H1 (cell line): Measurements from ENCODE around the gene ANAPC1. TPM values are rescaled to one million over a fixed set of nuclear protein-coding genes. Genes with fewer than 3 reads are reported as not detected.
"Not testable (repeated sequence)": the region's sequence is repeated elsewhere in the genome, so short reads cannot be mapped to it uniquely, and the experiment has no call there.

ENCODE experiments used
- CTCF ChIA-PET: fragments of 300-600 bp; sonication (Branson Sonifier 250); formaldehyde crosslinking; loops from one replicate; lab custom pipeline; 2021; ENCODE audit not compliant: partially characterized antibody; lab: Charles Lee
- POLR2A ChIA-PET: fragments of 300-600 bp; sonication (Branson Sonifier 250); formaldehyde crosslinking; loops from one replicate; lab custom pipeline; 2021; ENCODE audit warnings: inconsistent platforms; ENCODE audit not compliant: partially characterized antibody; lab: Charles Lee
- DNase-seq, 2 experiments: peaks; one replicate each; pipeline versions ENCODE4 v3.0.0 to v3.0.0-alpha.2; 2010 to 2022; ENCODE audit warnings: low spot score in 2 of 2, low read depth in 1 of 2, mixed read lengths in 1 of 2
- FAIRE-seq: peaks from 2 replicates; lab custom pipeline; 2011; peaks lifted over from hg19 to GRCh38; lab: Jason Lieb, UNC
- H2AFZ ChIP-seq: 2 replicates; pipeline ENCODE4 v1.8.1; 2012; ENCODE audit warnings: low read length, inconsistent platforms
- H2AK5ac ChIP-seq: 2 replicates; pipeline ENCODE4 v1.6.1; 2013; ENCODE audit warnings: low read depth, low read length
- H2BK120ac ChIP-seq: replicated peaks from 2 replicates; pipeline ENCODE3; 2013; ENCODE audit warnings: low read depth, low read length, inconsistent platforms
- H2BK12ac ChIP-seq: 2 replicates; pipeline ENCODE4 v1.6.1; 2013; ENCODE audit warnings: low read depth, low read length
- H2BK15ac ChIP-seq: 2 replicates; pipeline ENCODE4 v1.6.1; 2013; ENCODE audit warnings: low read length
- H2BK20ac ChIP-seq: 2 replicates; pipeline ENCODE4 v1.6.1; 2013; ENCODE audit warnings: low read length
- H2BK5ac ChIP-seq: 2 replicates; pipeline ENCODE4 v1.6.1; 2013; ENCODE audit warnings: low read depth, low read length
- H3K14ac ChIP-seq: 2 replicates; pipeline ENCODE4 v1.6.1; 2013; ENCODE audit warnings: inconsistent platforms; ENCODE audit not compliant: insufficient read length
- H3K18ac ChIP-seq: 2 replicates; pipeline ENCODE4 v1.6.1; 2013; ENCODE audit warnings: low read length; ENCODE audit errors: extremely low read depth
- H3K23ac ChIP-seq: 2 replicates; pipeline ENCODE4 v1.6.1; 2013; ENCODE audit warnings: inconsistent platforms; ENCODE audit not compliant: insufficient read length
- H3K23me2 ChIP-seq: 2 replicates; pipeline ENCODE4 v1.6.1; 2013; ENCODE audit warnings: low read depth, low read length
- H3K27ac ChIP-seq: 2 replicates; pipeline ENCODE4 v1.6.1; 2011; ENCODE audit warnings: low read depth, low read length, inconsistent platforms
- H3K27me3 ChIP-seq, 4 experiments: replicated peaks in 1 of 4; 1 replicate in 1 of 4; 2 replicates in 3 of 4; pipeline versions ENCODE4 v1.6.1 to v1.8.1; 2011 to 2013; ENCODE audit warnings: low read length in 3 of 4, mild to moderate bottlenecking in 3 of 4, inconsistent platforms in 2 of 4, mixed read lengths in 2 of 4, moderate library complexity in 1 of 4; ENCODE audit not compliant: control insufficient read depth in 3 of 4, insufficient read depth in 3 of 4; ENCODE audit errors: extremely low read depth in 1 of 4
- H3K36me3 ChIP-seq, 4 experiments: 2 replicates each; pipeline versions ENCODE4 v1.6.1 to v1.8.1; 2011 to 2013; ENCODE audit warnings: mild to moderate bottlenecking in 4 of 4, low read length in 3 of 4, moderate library complexity in 2 of 4, control low read depth in 1 of 4, inconsistent platforms in 1 of 4; ENCODE audit not compliant: insufficient read depth in 4 of 4, control insufficient read depth in 2 of 4
- H3K4ac ChIP-seq: replicated peaks from 2 replicates; pipeline ENCODE3; 2013; ENCODE audit warnings: low read length, low read depth, mixed read lengths, inconsistent platforms; ENCODE audit not compliant: insufficient read length
- H3K4me1 ChIP-seq, 4 experiments: replicated peaks in 1 of 4; 1 replicate in 1 of 4; 2 replicates in 3 of 4; pipeline versions ENCODE4 v1.6.1 to v1.8.1; 2011 to 2013; ENCODE audit warnings: low read length in 3 of 4, inconsistent platforms in 2 of 4, mixed read lengths in 1 of 4; ENCODE audit not compliant: insufficient read depth in 4 of 4, control insufficient read depth in 3 of 4
- H3K4me2 ChIP-seq, 2 experiments: 2 replicates each; pipeline versions ENCODE4 v1.6.1 to v1.8.1; 2011 to 2013; ENCODE audit warnings: low read depth in 2 of 2, low read length in 2 of 2, control low read depth in 1 of 2, inconsistent platforms in 1 of 2, mild to moderate bottlenecking in 1 of 2; ENCODE audit not compliant: insufficient read depth in 1 of 2
- H3K4me3 ChIP-seq, 4 experiments: fragments of 200-600, 300-600 bp in 1 of 4; sonication (generic), shearing (Covaris generic), sonication (Bioruptor Twin) in 1 of 4; 2 replicates each; pipeline versions ENCODE4 v1.5.1 to v1.8.1; 2011 to 2016; ENCODE audit warnings: low read length in 4 of 4, low read depth in 3 of 4, control low read depth in 2 of 4, inconsistent platforms in 2 of 4, mild to moderate bottlenecking in 2 of 4, mixed read lengths in 1 of 4, moderate library complexity in 1 of 4; ENCODE audit not compliant: insufficient read depth in 2 of 4; ENCODE audit errors: extremely low read depth in 1 of 4
- H3K56ac ChIP-seq: replicated peaks from 2 replicates; pipeline ENCODE3; 2013; ENCODE audit warnings: low read depth, mild to moderate bottlenecking, mixed read lengths, low read length, inconsistent platforms; ENCODE audit not compliant: insufficient read length
- H3K79me1 ChIP-seq: 2 replicates; pipeline ENCODE4 v1.6.1; 2013; ENCODE audit warnings: low read depth, low read length, control low read depth
- H3K79me2 ChIP-seq, 2 experiments: 2 replicates each; pipeline versions ENCODE4 v1.6.1 to v1.8.1; 2012 to 2013; ENCODE audit warnings: low read length in 2 of 2, mild to moderate bottlenecking in 2 of 2, inconsistent platforms in 1 of 2; ENCODE audit not compliant: insufficient read depth in 2 of 2, control insufficient read depth in 1 of 2
- H3K9ac ChIP-seq, 4 experiments: replicated peaks in 1 of 4; 1 replicate in 1 of 4; 2 replicates in 3 of 4; pipeline versions ENCODE4 v1.6.1 to v1.8.1; 2011 to 2013; ENCODE audit warnings: low read depth in 3 of 4, low read length in 3 of 4, control low read depth in 2 of 4, mild to moderate bottlenecking in 2 of 4, moderate library complexity in 2 of 4, inconsistent platforms in 1 of 4; ENCODE audit errors: extremely low read depth in 1 of 4
- H3K9me3 ChIP-seq, 2 experiments: 2 replicates each; pipeline versions ENCODE4 v1.6.1 to v1.8.1; 2012 to 2013; ENCODE audit warnings: mild to moderate bottlenecking in 2 of 2, moderate library complexity in 2 of 2, control low read depth in 1 of 2, inconsistent platforms in 1 of 2, low read depth in 1 of 2, low read length in 1 of 2, mixed read lengths in 1 of 2; ENCODE audit not compliant: insufficient read depth in 2 of 2
- H4K20me1 ChIP-seq, 2 experiments: replicated peaks in 1 of 2; 2 replicates each; pipeline versions ENCODE3 to v1.8.1; 2011 to 2013; ENCODE audit warnings: inconsistent platforms in 2 of 2, low read length in 2 of 2, mild to moderate bottlenecking in 1 of 2; ENCODE audit not compliant: insufficient read depth in 2 of 2, control insufficient read depth in 1 of 2
- H4K5ac ChIP-seq: 2 replicates; pipeline ENCODE4 v1.6.1; 2013; ENCODE audit warnings: low read length, low read depth, mixed read lengths, inconsistent platforms; ENCODE audit not compliant: insufficient read length
- H4K8ac ChIP-seq: 2 replicates; pipeline ENCODE4 v1.8.0; 2013; ENCODE audit warnings: mild to moderate bottlenecking, moderate library complexity, low read length, inconsistent platforms; ENCODE audit not compliant: insufficient read depth; ENCODE audit errors: extremely low read depth
- H4K91ac ChIP-seq: replicated peaks from 2 replicates; pipeline ENCODE3; 2013; ENCODE audit warnings: low read length, mixed read lengths, inconsistent platforms; ENCODE audit not compliant: insufficient read length
- WGBS, 2 experiments: shearing (Covaris generic) in 1 of 2; methylation state at CpG; one replicate each; pipeline versions ENCODE4 v1.1.6 to v1.1.7; 2013 to 2015; ENCODE audit warnings: low lambda C conversion rate in 2 of 2, mixed read lengths in 2 of 2, inconsistent platforms in 1 of 2, low coverage in 1 of 2, missing lambda C conversion rate in 1 of 2; ENCODE audit not compliant: insufficient replicate concordance in 2 of 2, insufficient coverage in 1 of 2, insufficient read length in 1 of 2; ENCODE audit errors: extremely low coverage in 1 of 2, missing lambda C conversion rate in 1 of 2; 5-methylcytosine and 5-hydroxymethylcytosine counted together
- polyA plus RNA-seq, 7 experiments: library from polyadenylated mRNA; depleted of rRNA in 3 of 7; stranded (reverse) in 5 of 7; unstranded in 2 of 7; fragments of >200 nt in 5 of 7; fragments of 200-250 nt in 2 of 7; gene quantifications; 1 replicate in 5 of 7; 2 replicates in 1 of 7; 4 replicates in 1 of 7; pipeline versions ENCODE4 v1.2.1 to v1.2.3, GENCODE V29; 2011 to 2013; ENCODE audit warnings: missing spikeins in 2 of 7, mixed read lengths in 2 of 7
- total RNA-seq: library from RNA; stranded (reverse); fragmentation: NEBNext Ultra II Directional; extraction: Animal tissue kit (Norgen Biotek cat#: 25700); gene quantifications from 2 replicates; pipeline ENCODE4 v1.2.1, GENCODE V29; 2021

The ANAPC1 gene
- total and polyA plus RNA-seq, 2 of the 8 experiments (the other 6 are each of a cell fraction or from before 2014, with no cell fraction given), result 46.6 to 107 TPM

- H3K27ac ChIP-seq, H3K4me1 ChIP-seq, H2BK120ac ChIP-seq, H2BK12ac ChIP-seq, H3K27me3 ChIP-seq, H3K9ac ChIP-seq, H3K36me3 ChIP-seq, H2AFZ ChIP-seq, H3K79me1 ChIP-seq, H3K23me2 ChIP-seq, H4K8ac ChIP-seq, H2AK5ac ChIP-seq, H2BK15ac ChIP-seq, DNase-seq, H3K9me3 ChIP-seq, POLR2A ChIA-PET, H3K4me2 ChIP-seq, H3K14ac ChIP-seq, H2BK5ac ChIP-seq, H3K79me2 ChIP-seq, H3K4ac ChIP-seq, H4K5ac ChIP-seq, FAIRE-seq, H3K23ac ChIP-seq, H2BK20ac ChIP-seq, H4K91ac ChIP-seq, H3K56ac ChIP-seq, H4K20me1 ChIP-seq, H3K18ac ChIP-seq, H3K4me3 ChIP-seq, CTCF ChIA-PET: not testable (repeated sequence)
- WGBS, 2 experiments, result 90% methylated on average over 6 of the region's 16 CpGs; no CpG with 5 or more reads in 1 of the 2 experiments
These were observed 156.3 kb downstream of the ANAPC1 start for GRCh38 chr2:111727611-111728110.
